GM10847 (cell line): Measurements from ENCODE around the gene ZBTB7C.

Experiments used
- POLR2A ChIP-seq: IDR thresholded peaks from 2 replicates; pipeline ENCODE4 v1.6.1; 2011; ENCODE audit not compliant: insufficient read length; ENCODE audit errors: extremely low read depth

ZBTB7C gene

GRCh38 chr18:48053881-48054816 lies 355.0 kb downstream of the ZBTB7C start:
- no peak for TF ChIP-seq POLR2A

GRCh38 chr18:48052842-48053241 lies 356.3 kb downstream of the ZBTB7C start:
- no peak for TF ChIP-seq POLR2A

GRCh38 chr18:48051945-48052840 lies 357.0 kb downstream of the ZBTB7C start:
- no peak for TF ChIP-seq POLR2A

GRCh38 chr18:48050176-48050575 lies 359.0 kb downstream of the ZBTB7C start:
- TF ChIP-seq POLR2A: no peak

- TF ChIP-seq POLR2A: no peak
These were observed 359.4 kb downstream of the ZBTB7C start for GRCh38 chr18:48049757-48050156.

- TF ChIP-seq POLR2A: no peak
These were observed 360.9 kb downstream of the ZBTB7C start for GRCh38 chr18:48048251-48048650.

GRCh38 chr18:48046843-48047242 lies 362.3 kb downstream of the ZBTB7C start:
- TF ChIP-seq POLR2A: no peak

- no peak for TF ChIP-seq POLR2A
These were observed 363.4 kb downstream of the ZBTB7C start for GRCh38 chr18:48045744-48046143.

GRCh38 chr18:48044944-48045343 lies 364.2 kb downstream of the ZBTB7C start:
- TF ChIP-seq POLR2A: no peak

GRCh38 chr18:48043166-48043565 lies 366.0 kb downstream of the ZBTB7C start:
- no peak for TF ChIP-seq POLR2A

GRCh38 chr18:48042431-48042830 lies 366.8 kb downstream of the ZBTB7C start:
- TF ChIP-seq POLR2A: no peak

GRCh38 chr18:48040457-48041110 lies 368.6 kb downstream of the ZBTB7C start:
- no peak for TF ChIP-seq POLR2A

GRCh38 chr18:48039769-48040215 lies 369.4 kb downstream of the ZBTB7C start:
- no peak for TF ChIP-seq POLR2A

- no peak for TF ChIP-seq POLR2A
These were observed 370.5 kb downstream of the ZBTB7C start for GRCh38 chr18:48038636-48039035.
